Measurements from ENCODE around the gene CLEC18B.
"Not testable (repeated sequence)": the region's sequence is repeated elsewhere in the genome, so short reads cannot be mapped to it uniquely, and the experiment has no call there.

Gene CLEC18B

DNA sequence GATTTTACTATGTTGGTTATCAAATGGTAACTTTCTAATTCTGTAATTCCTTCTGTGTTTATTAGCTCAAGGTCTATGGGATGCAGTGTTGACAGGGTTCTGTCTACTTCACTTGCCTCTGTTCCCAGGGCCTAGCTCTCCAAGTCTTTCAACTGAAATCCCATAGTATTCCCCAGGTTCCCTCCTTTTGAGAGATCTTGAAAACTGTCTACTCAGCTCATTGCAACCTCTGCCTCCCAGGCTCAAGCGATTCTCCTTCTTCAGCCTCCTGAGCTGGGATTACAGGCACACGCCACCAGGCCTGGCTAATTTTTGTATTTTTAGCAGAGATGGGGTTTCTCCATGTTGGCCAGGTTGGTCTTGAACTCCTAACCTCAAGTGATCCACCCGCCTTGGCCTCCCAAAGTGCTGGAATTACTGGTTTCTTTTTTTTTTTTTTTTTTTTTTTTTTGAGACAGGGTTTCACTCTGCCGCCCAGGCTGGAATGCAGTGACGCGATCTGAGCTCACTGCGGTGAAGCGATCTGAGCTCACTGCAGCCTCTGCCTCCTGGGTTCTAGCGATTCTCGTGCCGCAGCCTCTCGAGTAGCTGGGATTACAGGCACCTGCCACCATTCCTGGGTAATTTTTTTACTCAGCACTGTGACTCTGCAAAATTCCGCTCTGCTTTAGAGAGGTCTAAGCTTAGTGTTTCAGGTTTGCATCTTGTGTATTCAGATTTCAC is 22.5 kb upstream of the CLEC18B start:
- DNase-seq: not testable (repeated sequence)

DNA sequence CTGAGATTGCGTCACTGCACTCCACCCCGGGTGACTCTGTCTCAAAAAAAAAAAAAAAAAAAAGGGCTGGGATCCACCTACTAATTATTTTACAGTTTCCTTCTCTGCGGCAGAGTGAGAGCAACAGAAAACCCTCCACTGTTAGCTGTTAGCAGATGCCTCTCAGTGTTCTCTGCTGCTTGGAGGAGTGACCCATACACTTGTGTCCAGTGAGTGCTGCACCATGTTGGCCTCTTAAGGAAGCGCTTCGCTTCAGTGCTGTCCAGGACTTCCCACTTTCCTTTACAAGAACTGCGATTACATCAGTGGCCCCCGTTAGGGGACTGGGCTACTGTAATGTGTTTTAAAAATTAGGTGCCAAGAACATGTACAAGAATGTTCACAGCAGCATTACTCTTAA is 18.4 kb upstream of the CLEC18B start:
- no peak for DNase-seq

DNA sequence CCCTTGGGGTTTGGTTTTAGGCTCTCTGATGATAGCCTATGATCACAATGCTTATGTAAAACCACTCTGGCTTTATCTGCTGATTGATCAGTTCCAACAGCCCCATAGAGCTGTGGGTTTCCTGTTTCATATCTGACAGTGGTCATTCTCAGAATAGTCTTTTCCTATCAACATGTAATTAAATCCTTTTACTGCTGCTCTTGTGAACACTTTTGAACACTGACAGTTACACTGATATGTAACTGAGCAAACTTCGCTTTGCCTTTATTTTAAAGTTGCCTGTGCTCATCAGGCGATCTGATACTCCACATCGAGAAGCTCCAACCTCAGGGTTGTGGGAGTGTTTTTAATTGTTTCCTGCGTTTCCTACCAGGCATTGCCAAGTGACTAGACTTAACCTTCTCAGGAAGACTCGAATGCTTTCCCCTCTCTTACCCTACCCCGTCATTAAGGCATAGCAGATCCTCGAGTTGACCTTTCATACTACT is 17.3 kb upstream of the CLEC18B start:
- no peak for DNase-seq

DNA sequence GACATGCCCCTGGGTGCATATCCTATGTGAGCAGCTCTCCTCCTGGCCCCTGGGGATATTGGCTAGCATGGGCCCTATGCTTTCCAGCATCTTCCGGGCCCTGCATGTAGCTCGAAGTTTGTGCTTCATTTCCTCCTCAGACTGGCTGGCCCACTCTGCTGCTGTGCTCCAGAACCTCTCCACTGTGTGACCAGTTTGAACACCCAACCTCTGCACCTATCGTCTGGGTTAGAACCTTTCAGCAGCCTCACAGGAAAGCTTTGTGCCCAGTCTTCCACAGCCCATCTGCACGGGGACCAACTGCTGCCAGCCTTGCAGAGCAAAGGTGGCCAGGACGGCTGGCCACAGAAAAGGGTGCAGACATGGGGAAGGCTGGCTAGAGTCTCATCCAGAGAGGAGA is 10.2 kb upstream of the CLEC18B start:
- DNase-seq: no peak

DNA sequence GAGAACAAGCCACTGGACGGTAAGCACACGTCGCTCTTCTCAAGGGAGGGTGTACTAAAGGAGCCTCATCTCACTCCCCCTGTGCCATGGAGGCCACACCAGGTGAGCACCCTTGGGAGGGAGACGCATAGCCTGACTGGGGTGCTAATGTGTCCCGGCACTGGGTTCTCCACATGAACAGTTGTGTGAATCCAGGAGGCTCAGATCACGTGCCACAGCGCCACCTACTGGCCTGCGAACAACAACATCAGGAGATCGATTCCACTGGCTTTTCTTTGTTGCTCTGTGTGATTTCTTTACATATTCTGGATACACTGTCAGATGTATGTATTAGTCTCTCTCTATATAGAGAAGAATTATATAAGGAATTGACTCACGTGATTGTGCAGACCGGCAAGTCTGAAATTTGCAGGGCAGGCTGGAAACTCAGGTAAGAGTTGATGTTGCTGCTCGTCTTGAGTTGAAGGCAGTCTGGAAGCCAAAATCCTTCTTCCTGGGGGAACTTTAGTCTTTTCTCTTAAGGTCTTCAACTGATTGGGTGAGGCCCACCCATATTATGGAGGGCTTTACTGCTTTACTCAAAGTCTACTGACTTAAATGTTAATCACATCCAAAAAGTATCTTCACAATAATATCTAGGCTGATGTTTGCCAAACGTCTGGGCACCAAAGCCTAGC is 8.9 kb upstream of the CLEC18B start:
- DNase-seq: not testable (repeated sequence)

DNA sequence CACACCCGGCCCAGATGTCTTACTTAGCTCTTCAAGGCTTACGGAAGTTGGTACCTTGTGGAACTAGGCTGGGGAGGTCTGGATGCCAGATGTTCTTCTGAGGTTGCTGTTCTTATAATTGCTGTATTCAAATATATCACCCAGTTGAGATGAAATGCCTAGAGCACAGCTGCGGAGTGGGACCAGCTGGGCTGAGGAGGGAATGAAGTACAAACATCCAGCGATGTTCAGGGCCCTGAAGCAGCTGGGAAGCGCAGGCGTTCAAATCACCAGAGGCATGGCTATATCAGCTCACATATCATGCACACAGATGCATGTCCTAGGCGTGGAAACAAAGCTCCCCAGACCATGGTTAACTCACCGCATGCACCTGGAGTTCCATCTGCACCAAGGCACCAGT is 7.2 kb upstream of the CLEC18B start:
- not testable (repeated sequence) for DNase-seq

DNA sequence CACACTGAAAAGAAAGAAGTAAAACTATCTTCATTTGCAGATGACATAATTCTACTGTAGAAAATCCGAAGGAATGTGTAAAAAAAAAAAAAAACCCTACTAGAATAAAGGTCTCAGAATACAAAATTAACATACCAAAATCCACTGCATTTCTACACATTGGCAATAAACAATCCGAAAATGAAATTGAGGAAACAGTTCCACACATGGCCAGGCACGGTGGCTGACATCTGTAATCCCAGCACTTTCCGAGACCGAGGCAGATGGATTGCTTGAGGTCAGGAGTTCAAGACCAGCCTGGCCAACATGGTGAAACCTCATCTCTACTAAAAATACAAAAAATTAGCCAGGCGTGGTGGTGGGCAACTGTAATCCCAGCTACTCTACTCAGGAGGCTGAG is 4.5 kb upstream of the CLEC18B start:
- DNase-seq: not testable (repeated sequence)

DNA sequence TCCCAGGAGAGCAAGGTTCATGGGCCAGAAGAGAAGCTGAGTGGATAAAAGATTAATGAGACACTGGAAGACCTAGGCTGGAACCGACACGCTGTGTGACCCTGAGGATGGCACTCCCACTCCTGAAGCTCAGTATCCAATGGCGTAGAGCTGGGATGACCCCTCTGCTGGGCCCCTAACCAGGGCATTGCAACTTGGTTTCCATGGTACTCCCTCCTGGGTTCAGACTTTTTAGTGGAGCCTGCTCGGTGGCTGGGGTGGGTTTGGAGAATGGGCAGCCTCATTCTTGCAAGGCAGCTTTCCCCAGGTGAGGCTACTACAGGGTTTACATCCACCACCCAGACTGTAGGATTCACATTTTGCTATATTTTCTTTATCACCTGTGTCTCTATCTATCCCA is 2.4 kb upstream of the CLEC18B start:
- DNase-seq: not testable (repeated sequence)

DNA sequence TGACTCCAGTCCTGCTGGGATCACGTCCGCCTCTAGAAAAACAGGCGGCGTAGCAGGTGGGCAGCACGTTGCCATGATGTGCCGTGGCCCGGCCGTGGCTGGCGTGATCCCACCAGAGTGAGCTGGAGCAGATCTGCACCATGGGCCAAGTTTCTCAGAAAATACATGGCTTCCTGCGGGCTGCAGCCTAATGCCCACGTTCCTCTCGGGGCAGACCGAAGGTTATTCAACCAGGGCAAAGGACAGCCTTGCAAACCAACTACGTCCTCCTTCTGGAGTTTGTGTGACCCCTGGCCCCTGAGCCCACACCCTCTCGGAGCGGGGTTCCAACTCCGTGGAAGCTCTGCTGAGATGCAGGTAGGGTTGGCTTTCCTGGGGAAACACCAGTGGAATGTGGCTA is 808 bp upstream of the CLEC18B start:
- not testable (repeated sequence) for DNase-seq

DNA sequence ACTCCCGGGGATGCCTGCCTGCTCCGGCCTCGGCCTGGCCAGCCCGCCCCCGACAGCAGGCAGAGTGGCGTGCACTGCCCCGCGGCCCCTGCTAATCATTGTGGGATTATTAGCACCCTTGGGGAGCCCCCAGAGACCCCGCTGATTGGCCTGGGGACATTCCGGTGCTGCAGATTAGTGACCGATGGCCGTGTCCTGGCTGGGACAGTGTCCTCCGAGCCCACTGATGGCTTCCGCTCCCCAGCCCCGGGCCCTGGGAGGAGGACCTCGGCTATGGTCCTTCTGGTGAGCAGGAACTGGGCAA is 156 bp upstream of the CLEC18B start:
- not testable (repeated sequence) for DNase-seq

DNA sequence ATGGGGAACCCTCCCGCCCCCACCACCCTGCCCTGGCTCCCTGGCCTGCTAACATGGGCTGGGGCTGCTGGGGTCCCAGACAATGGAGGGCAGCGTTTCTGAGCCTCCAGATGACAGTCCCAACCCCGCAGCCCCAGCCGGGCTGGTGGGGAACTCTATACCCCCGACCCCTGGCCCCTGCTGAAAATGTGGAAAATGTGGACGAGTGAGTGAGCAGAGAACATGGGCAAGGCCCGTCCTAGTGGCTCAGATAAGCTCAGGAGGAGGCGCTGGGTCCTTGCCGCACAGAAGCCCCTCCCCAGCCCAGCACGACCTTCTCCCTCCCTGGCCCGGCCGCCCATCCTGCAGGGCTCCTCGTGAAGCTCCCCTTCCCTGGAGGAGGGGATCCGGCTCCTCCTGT is 1.5 kb downstream of the CLEC18B start:
- not testable (repeated sequence) for DNase-seq

DNA sequence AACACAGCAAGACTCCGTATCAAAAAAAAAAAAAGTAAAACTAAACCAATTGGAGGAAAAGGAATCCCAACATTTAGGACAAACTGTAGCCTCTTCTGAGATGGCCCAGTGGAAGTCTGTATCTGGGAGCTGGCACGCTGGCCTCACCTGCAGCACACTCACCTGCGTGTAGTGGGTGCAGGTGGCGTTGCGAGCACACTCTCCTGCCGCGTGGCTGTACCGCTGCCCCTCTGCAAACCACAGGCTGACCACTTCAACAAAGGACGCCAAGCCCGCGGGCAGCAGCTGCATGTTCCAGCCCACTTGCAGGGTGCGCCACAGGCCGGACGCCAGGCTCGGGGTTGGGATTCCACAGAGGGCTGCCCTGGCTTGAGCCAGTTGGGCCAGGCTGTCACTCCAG is 3.4 kb downstream of the CLEC18B start:
- not testable (repeated sequence) for DNase-seq

DNA sequence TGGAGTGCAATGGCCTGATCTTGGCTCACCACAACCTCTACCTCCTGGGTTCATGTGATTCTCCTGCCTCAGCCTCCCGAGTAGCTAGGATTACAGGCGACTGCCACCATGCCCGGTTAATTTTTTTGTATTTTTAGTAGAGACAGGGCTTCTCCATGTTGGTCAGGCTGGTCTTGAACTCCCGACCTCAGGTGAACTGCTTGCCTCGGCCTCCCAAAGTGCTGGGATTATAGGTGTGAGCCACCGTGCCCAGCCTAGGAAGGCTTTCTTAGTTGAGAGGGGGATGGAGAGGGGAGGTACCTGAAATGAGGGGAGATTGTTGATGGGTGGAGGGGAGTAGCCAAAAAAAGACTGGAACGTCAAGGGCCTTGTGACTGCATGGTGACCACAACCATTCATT is 7.4 kb downstream of the CLEC18B start:
- DNase-seq: not testable (repeated sequence)

DNA sequence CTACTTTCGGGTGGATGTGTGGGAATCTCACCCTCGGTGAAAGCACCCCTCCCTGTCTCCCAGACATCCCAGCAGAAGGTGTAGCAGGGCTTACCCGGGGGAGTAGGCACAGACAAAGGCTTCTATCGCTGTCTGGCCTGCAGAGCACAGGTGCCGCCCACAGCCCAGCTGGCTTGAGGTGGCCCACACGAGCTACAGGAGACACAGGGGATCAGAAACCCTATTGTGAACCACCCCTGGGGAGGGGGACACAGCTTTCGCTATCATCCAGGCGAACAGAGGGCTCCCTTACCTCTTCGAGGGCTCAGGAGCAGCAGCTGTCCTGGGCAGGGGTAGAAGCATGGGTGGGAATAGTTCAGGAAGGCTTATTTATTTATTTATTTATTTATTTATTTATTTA is 7.8 kb downstream of the CLEC18B start:
- DNase-seq: not testable (repeated sequence)

DNA sequence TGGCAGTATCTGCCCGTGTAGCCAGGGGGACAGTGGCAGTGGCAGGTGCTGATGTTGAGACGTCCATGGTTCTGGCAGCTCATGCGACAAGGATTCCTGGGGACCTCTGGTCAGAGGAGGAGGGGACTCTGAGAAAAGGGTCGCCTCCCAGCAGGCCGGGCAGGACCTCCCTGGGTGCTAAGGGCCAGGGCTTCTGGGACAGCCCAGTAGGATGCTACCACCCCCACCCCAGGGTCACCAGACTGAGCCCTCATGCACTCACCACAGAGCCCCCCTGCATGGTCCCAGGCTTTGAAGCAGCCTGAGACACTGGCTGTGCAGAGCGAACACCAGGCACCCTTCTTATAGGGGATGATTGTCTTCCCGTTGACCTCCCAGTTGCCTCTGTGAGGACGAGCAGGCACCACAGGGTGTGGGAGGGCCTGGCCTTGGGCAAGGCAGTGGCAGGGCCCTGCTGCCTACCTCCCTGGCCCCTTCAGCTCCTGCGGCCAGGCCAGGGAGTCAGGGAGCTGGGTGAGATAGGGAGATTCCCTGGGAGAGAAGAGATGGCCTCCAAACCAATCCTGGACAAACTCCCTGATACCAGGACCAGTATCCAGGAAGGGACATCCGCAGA is 8.4 kb downstream of the CLEC18B start:
- DNase-seq: not testable (repeated sequence)

DNA sequence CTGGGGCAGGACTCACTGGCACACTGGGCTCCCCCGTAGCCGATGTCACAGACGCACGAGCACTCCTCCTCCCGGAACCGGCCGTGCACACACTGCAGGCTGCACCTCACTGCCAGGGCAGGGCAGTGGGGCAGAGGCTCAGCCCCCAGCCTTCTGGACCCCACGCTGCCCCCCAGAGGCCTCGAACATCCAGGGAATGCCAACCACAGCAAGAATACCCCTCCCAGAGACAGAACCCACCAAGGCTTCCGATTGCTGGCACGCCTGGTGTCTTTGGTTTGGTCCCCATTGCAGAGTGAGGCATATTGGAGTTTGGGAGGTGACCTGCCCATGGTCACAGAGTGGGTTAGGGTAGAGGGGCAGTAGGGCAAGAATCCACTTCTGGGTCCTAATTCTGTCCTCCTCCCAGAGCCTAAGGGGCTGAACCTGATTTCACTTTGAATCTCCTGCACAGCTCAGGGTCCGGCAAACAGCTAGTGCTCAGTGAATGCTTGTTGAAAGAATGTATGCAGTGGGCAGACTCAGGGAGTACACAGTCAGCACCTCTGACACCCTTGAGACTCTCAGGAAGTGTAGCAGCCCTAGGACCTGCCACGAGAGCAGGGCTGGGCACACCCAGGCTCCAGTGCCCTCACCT is 9.0 kb downstream of the CLEC18B start:
- not testable (repeated sequence) for DNase-seq

DNA sequence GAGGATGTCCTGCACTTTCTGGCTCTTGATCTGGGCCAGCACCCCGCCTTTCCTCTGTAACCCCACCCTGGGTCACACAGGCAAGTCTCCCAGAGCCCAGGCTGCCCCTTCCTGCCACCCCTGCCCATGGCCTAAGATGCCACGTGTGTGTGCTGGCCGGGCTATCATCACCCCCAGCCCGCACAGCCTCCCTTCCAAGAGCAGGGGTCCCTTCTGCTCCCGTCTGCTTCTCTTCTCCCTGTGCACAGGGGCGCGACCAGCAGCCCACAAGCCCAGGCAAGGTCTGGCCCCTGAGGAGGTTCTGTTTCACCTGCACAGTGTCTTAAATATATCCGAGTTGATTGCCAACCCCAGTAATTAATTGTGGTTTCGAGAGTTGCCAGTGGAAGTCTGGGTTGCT is 10.3 kb downstream of the CLEC18B start:
- DNase-seq: not testable (repeated sequence)

DNA sequence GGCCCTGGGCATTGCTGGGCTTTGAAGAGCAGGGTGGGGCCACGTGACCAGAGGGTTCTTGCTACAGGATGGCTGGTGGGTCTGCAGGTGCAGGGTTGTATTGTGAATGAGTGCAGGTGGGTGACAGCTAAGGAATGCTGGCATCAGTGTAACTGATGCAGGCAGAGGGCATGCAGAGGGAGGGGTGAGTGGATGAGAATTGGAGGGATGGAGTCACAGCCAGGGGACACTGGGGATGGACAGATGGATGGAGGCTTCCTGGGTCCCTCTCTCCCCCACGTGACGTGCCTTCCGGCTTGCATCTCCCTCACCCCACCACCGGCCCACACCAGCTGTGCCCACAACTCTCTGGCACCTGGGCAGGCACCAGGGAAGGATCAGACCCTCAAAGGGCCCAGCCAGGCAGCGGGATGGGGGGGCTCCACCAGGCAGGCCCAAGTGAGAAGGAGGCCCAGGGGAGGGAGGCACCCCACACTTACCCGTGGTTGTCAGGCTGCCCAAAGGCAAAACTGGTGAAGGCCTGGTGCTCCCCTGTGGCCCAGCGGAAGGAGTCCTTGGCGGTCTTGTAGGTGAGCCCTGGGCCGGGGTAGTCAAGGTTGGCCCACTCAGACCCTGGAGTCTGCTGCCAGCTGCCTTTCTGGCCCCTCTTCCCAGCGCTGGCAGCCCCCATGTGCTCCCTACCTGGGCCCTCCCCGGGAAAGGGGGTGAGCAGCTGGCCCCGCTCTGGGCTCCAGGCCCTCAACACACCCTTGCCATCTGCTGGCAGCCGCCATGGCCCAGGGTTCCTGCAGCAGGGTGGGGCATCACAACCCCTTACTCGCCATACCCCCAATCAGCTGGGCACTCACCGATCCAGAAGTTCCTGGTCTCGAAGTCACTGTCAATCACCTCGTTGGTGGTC is 11.0 kb downstream of the CLEC18B start:
- not testable (repeated sequence) for DNase-seq

DNA sequence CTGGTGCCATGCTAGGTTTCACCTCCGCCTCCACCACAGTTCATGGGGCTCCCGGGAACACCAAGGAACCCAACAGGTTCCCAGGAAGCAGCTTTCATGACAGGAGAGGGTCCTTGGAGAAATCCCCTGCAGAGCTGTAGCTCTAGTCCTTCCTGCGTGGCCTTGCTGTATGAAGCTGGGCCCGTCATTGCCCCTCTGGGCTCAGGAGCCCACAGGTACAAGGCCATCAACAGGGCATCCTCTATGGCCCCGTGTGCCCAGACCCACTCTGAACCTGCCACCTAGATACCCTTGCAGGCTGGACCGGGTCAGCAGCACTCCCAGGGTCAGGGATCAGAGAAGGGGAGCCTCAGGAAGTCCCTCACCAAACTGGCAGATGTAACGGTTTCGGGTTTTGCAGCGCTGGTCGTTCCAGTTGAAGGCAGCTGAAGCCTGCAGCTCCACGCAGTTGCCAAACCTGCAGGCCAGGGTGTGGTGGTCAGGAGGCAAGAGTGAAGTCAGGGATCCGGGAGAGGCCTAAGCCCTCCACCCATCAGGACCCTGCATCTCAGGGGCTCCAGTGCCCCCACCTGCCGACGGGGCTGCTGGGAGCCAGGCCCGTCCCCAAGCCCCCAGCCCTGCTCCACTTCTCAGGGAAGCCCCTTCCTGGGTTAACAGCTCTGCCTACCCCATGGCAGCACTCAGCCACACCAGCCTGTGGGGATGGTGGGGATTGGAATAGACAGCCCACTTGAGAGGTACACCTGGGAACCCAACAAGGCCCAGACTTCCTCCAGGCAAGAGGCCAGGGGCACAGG is 11.9 kb downstream of the CLEC18B start:
- DNase-seq: not testable (repeated sequence)

DNA sequence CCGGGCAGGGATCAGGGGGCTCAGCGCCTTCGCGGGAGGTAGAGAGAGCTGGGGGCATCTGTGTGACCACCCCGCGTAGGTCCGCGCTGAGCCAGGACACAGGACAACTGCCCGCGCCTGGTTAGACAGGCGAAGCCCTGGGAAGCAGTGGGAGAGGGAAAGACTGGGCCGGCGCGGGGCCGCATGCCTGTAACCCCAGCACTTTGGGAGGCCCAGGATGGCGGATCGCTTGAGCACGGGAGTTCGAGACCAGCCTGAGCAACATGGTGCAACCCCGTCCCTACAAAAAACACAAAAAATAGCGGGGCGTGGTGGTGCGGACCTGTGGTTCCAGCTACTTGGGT is 13.9 kb downstream of the CLEC18B start:
- not testable (repeated sequence) for DNase-seq

DNA sequence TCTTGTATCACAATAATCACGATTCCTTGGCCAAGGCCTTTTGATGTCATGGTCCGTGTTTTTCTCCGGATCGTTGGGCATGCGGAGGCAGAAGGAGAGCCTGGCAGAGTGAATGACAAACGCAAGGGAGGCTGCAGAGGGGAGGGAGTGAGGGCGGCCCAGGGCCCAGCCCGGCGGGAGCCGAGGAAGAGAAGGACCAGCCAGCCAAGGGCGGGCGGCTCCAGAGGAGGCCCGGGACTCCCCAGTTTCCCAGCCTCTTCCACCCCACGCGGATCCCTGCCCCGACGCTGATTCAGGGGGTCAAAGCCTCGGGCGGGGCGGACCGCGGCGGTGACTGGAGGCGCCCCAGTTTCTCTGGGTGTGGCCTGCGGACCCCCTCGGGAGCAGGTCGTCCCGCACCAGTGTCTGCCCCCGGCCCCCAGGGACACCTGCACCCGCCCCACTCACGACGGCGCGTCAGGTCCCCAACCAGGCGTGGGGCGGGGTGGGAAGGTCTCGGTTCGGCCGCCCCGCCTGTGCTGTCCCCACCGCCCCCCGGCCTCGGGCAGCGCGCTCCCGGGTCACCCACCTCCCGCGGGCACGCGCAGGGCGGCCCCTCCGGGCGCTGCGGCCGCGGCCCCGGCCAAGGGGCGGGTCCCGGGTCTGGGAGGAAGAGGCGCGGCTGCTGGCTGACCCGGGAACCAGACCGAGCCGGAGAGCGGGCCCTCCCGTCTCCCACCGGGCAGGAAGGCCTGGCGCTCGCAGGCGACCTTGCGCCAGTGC is 14.5 kb downstream of the CLEC18B start:
- DNase-seq: not testable (repeated sequence)

Data from NCI-H1048 (cell line).